Glutamatergic neuron (in vitro differentiated cells): ENCODE results near the gene PEX3. TPM values are rescaled to one million over a fixed set of nuclear protein-coding genes. Genes with fewer than 3 reads are reported as not detected.
A peak's percentile ranks its signal among the peaks of the same experiment; 100 is the strongest.

ENCODE experiments used
- DNase-seq: peaks from one replicate; pipeline ENCODE4 v3.0.0; 2022
- H3K27ac Mint-ChIP-seq: one replicate; pipeline ENCODE4 v1.8.0; 2020; ENCODE audit warnings: mild to moderate bottlenecking, mixed read lengths, inconsistent platforms; ENCODE audit not compliant: unreplicated experiment
- H3K27me3 Mint-ChIP-seq: one replicate; pipeline ENCODE4 v1.8.0; 2020; ENCODE audit warnings: mild to moderate bottlenecking, moderate library complexity, mixed read lengths, inconsistent platforms; ENCODE audit not compliant: unreplicated experiment
- H3K36me3 Mint-ChIP-seq: one replicate; pipeline ENCODE4 v1.8.0; 2020; ENCODE audit warnings: mild to moderate bottlenecking, mixed read lengths, inconsistent platforms; ENCODE audit not compliant: unreplicated experiment
- H3K4me1 Mint-ChIP-seq: one replicate; pipeline ENCODE4 v1.8.0; 2020; ENCODE audit warnings: mild to moderate bottlenecking, low read depth, mixed read lengths, inconsistent platforms; ENCODE audit not compliant: unreplicated experiment
- H3K4me3 Mint-ChIP-seq: one replicate; pipeline ENCODE4 v1.8.0; 2020; ENCODE audit warnings: mild to moderate bottlenecking, mixed read lengths, inconsistent platforms; ENCODE audit not compliant: unreplicated experiment
- H3K9me3 Mint-ChIP-seq: one replicate; pipeline ENCODE4 v1.8.0; 2020; ENCODE audit warnings: mild to moderate bottlenecking, moderate library complexity, mixed read lengths, inconsistent platforms; ENCODE audit not compliant: unreplicated experiment
- total RNA-seq: library from RNA; stranded (reverse); fragmentation: NEBNext Ultra II Directional; extraction: Animal tissue kit (Norgen Biotek cat#: 25700); gene quantifications from one replicate; pipeline ENCODE4 v1.2.1, GENCODE V29; 2021; ENCODE audit not compliant: unreplicated experiment
- TF ChIP-seq, protein P1 (sequence below): fragments of 200-600 bp; sonication (generic); IDR thresholded peaks from one replicate; pipeline ENCODE4 v1.5.0; 2021; ENCODE audit not compliant: partially characterized antibody, unreplicated experiment

Gene PEX3
- total RNA-seq, 1 donor from 2014 or later = 12.0 TPM

DNA sequence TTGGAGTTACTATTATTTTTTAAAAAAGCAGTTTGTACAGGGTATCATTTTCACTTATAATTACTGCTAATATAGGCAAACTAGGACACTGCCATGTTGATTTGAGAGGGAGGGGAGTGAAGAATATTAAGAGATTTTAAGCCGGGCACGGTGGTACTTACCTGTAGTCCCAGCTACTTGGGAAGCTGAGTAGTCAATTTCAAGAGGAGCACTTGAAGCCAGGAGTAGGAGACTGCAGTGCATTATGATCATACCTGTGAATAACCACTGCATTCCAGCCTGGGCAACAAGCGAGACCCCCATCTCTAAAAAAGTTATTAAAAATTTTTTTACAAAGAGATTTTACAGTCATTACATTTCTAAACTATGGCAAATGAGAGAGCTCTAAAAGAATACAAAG, 35.8 kb upstream of the PEX3 start:
- no peaks in the 10 kb centered on the region for H3K27me3 Mint-ChIP-seq
- H3K36me3 Mint-ChIP-seq = no peaks in the 10 kb centered on the region

DNA sequence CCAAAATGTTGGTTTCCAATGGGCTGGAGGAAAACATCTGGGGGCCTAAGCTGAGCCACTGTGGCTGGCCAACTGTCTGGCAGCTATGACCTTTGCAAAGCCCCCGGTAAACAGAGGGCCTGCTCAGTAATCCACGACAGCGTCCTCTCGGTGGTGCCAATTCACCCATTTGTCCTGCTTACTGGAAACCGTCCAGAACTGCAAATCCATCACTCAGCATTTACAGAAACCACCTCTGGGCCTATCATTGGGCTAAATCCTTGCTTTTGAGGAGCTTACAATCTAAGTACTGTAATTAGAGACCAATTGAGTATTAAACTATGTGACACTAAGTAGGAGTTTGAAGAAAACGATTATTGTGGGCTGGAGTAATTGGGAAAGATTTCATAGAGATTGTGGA, 31.1 kb upstream of the PEX3 start:
- Mint-ChIP-seq H3K4me1 (no peaks in the 10 kb centered on the region), H3K27me3 (no peaks in the 10 kb centered on the region), H3K9me3 (no peaks in the 10 kb centered on the region), H3K27ac (no peak overlapping the region), H3K36me3 (no peaks in the 10 kb centered on the region), H3K4me3 (no peak overlapping the region)
- DNase-seq = no peak
- TF ChIP-seq, protein P1, sequence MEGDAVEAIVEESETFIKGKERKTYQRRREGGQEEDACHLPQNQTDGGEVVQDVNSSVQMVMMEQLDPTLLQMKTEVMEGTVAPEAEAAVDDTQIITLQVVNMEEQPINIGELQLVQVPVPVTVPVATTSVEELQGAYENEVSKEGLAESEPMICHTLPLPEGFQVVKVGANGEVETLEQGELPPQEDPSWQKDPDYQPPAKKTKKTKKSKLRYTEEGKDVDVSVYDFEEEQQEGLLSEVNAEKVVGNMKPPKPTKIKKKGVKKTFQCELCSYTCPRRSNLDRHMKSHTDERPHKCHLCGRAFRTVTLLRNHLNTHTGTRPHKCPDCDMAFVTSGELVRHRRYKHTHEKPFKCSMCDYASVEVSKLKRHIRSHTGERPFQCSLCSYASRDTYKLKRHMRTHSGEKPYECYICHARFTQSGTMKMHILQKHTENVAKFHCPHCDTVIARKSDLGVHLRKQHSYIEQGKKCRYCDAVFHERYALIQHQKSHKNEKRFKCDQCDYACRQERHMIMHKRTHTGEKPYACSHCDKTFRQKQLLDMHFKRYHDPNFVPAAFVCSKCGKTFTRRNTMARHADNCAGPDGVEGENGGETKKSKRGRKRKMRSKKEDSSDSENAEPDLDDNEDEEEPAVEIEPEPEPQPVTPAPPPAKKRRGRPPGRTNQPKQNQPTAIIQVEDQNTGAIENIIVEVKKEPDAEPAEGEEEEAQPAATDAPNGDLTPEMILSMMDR = no peak

More for the DNA sequence above, 35.8 kb upstream of the PEX3 start:
- no peaks in the 10 kb centered on the region for H3K4me1 Mint-ChIP-seq
- no peak for DNase-seq
- TF ChIP-seq, protein P1 = no peak
- no peak overlapping the region for H3K27ac Mint-ChIP-seq
- no peak overlapping the region for H3K4me3 Mint-ChIP-seq
- H3K9me3 Mint-ChIP-seq = no peaks in the 10 kb centered on the region

DNA sequence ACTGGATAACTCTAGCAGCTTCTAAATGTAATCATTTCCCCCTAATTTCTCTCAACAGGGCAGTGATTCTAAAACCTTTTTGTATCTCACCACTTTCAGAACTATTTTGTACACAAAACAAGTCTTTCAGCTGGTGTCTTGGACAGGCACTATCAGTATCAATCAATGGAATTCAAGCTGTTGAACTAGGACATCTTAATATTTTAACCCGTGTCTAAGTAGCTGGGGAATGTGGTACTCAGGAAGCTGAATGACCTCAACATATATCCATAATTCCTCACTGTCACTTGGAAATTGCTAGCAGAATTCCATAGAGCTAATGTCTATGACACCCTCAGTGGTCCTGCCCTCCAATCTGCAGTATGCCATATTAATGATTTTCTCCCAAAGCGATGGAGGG, 24.6 kb upstream of the PEX3 start:
- Mint-ChIP-seq H3K4me1 (no peaks in the 10 kb centered on the region), H3K9me3 (peaks cover 1% of the 10 kb centered on the region), H3K27me3 (no peaks in the 10 kb centered on the region), H3K36me3 (no peaks in the 10 kb centered on the region), H3K4me3 (no peak overlapping the region), H3K27ac (no peak overlapping the region)
- TF ChIP-seq, protein P1 = no peak
- no peak for DNase-seq

DNA sequence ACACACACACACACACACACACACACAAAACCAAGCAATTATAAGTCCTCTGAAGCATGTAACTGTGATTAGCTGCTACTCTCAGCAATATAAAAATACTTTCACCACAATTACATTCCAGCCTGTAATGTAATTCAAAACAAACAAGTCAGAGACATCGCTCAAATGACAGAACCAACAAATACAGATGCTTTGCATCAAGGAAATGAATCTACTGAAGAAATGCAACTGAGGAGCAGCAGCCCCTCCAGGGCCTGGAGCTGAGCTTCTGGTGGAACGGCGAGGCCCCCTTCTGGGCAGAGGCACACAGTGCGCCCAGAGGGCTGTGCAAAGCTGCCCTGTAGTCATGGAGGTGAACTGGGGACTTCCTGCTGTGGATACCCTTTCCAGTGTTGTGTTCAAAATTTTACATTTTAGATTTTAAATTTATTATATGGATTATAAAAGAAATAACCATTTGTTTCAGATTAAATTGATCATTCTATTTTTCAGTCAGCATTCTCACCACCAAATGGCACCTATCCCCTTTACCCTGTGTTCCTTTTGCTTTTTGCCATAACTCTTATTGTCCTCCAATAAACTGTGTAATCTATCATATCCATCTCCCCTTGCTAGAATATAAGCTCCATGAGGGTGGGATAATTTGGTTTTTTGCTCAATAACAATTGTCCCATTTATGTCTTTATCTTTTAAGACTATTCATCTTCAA, 23.3 kb upstream of the PEX3 start:
- TF ChIP-seq, protein P1 = peak; percentile 85
- peak; percentile 88 for DNase-seq
- peaks cover 1% of the 10 kb centered on the region for H3K9me3 Mint-ChIP-seq
- no peaks in the 10 kb centered on the region for H3K4me1 Mint-ChIP-seq
- no peak overlapping the region for H3K4me3 Mint-ChIP-seq
- H3K36me3 Mint-ChIP-seq = no peaks in the 10 kb centered on the region
- no peaks in the 10 kb centered on the region for H3K27me3 Mint-ChIP-seq
- H3K27ac Mint-ChIP-seq = no peak overlapping the region

DNA sequence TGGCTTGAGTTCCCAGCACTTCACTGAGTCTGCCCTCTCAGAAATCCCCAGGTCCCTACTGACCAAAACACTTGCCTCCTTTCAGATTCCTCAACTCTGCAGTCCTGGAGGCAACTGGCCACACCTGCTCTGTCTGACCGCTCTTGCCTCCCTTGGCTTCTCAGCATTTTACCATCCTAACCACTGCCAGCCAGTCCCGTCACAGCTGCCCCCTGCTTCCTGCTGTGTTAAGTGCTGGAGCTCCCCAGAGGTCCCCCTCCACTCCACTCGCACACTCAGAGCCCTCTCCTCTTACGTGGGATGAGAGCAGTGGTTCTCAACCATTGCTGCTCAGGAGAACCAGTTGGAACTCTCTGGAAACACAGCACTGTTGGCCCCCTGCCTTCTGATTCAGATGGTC, 20.6 kb upstream of the PEX3 start:
- Mint-ChIP-seq H3K27ac (no peak overlapping the region), H3K27me3 (no peaks in the 10 kb centered on the region), H3K4me3 (no peak overlapping the region), H3K9me3 (peaks cover 1% of the 10 kb centered on the region), H3K36me3 (no peaks in the 10 kb centered on the region), H3K4me1 (no peaks in the 10 kb centered on the region)
- TF ChIP-seq, protein P1 = no peak
- peak; percentile 28 for DNase-seq
